ENCODE measurements around the gene SLX4IP. TPM values are rescaled to one million over a fixed set of nuclear protein-coding genes. Genes with fewer than 3 reads are reported as not detected.
A peak's percentile ranks its signal among the peaks of the same experiment; 100 is the strongest.

Gene SLX4IP
- total RNA-seq, 1 experiment from 2014 or later: 11.1 TPM

DNA sequence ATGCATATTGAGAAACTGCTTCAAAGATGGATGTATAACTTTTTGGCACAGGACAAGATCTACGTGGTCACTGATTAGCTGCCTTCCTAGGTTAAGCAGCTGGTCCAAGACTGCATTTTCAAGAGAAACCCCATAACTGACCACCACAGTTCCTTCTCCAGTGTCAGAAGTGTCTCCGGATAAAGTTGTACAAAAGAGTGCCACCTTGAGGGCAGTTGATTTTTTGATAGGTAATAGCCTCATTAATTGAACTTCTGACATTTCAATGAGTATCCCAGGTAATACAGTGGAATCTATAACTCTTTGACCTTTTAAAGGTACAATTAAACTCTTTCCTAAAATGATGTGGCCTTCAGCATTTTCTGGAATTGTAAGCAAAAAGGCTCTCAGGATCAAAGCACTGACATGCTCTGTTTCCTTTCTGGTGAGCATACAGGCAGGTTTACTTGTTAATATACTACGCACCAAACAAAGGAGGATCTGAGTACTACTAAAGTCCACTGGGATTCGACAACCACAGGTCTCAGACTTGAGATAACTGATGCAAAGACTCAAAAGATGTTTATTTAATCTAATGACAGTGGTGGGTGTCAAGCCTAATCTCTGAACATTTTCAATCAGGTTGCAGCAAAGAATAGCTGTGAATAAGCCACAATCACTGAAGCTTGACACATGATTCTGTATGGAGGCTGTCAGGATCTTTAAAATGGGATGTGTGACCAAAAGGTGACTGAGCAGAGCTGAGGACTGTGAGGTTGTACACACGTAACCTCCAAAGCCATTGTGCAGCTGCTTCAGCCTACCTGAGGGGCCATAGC, 22.3 kb upstream of the SLX4IP start:
- BruUV-seq (replicated peaks): no TSS peak
- H3K9me2 ChIP-seq (ENCODE audit: insufficient read depth): no peaks in the 10 kb centered on the region
- ChIA-PET POLR2A (no interaction called here), CTCF (no interaction called here), RAD21 (ENCODE audit: low non-redundant PET in 1 of 2, low total read pairs in 2 of 2, uncharacterized antibody in 2 of 2, unreplicated experiment in 2 of 2) (no interaction called here)
- TF ChIP-seq, protein P1, sequence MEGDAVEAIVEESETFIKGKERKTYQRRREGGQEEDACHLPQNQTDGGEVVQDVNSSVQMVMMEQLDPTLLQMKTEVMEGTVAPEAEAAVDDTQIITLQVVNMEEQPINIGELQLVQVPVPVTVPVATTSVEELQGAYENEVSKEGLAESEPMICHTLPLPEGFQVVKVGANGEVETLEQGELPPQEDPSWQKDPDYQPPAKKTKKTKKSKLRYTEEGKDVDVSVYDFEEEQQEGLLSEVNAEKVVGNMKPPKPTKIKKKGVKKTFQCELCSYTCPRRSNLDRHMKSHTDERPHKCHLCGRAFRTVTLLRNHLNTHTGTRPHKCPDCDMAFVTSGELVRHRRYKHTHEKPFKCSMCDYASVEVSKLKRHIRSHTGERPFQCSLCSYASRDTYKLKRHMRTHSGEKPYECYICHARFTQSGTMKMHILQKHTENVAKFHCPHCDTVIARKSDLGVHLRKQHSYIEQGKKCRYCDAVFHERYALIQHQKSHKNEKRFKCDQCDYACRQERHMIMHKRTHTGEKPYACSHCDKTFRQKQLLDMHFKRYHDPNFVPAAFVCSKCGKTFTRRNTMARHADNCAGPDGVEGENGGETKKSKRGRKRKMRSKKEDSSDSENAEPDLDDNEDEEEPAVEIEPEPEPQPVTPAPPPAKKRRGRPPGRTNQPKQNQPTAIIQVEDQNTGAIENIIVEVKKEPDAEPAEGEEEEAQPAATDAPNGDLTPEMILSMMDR (IDR thresholded peaks at IDR 0.05 in 2 of 3, conservative IDR thresholded peaks at IDR 0.05 in 1 of 3; ENCODE audit: borderline replicate concordance in 1 of 3, insufficient read depth in 1 of 3, low read depth in 2 of 3, low read length in 2 of 3): peak in 2 of 3 experiments; percentile 29 to 40; a peak in 3 of 6 replicates
- TF ChIP-seq JUND (IDR thresholded peaks at IDR 0.05) (no peak), RAD21 (IDR thresholded peaks at IDR 0.05; ENCODE audit: low read depth) (0 out of 2 replicates have a peak, but pooled peaks have one; percentile 22)
- TF ChIP-seq, protein P2, sequence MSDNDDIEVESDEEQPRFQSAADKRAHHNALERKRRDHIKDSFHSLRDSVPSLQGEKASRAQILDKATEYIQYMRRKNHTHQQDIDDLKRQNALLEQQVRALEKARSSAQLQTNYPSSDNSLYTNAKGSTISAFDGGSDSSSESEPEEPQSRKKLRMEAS (IDR thresholded peaks at IDR 0.05): no peak
- H3K36me3 ChIP-seq (ENCODE audit: control insufficient read depth in 1 of 2, insufficient read depth in 2 of 2, low read length in 2 of 2): peaks cover 4% of the 10 kb centered on the region in 2 experiments; a peak in 2 of 4 replicates
- H4K20me1 ChIP-seq (ENCODE audit: insufficient read depth): 0 out of 2 replicates have a peak, but pooled peaks cover 2% of the 10 kb centered on the region
- ATAC-seq: peak; percentile 57; the same call in 1 of the 2 replicates
- no peak overlapping the region for H3K27ac ChIP-seq (ENCODE audit: low read depth, low read length)
- no peaks in the 10 kb centered on the region for H3K9me3 ChIP-seq (ENCODE audit: control insufficient read depth in 1 of 2, insufficient read depth in 1 of 2, low read depth in 1 of 2, low read length in 2 of 2)
- no peak overlapping the region for H3K4me3 ChIP-seq (replicated peaks in 1 of 2; ENCODE audit: low read depth in 1 of 2, low read length in 2 of 2)
- H3K79me2 ChIP-seq (ENCODE audit: insufficient read depth, low read length): peaks cover 32% of the 10 kb centered on the region
- intact Hi-C loops (cut with micrococcal nuclease): loop anchor here (5.0 kb wide), 1 partner anchor 435 kb away; no protein-coding TSS in a partner anchor
- no peak overlapping the region for H3K9ac ChIP-seq (ENCODE audit: low read length)
- no peak for DNase-seq (ENCODE audit: low read depth, low spot score)
- no peak overlapping the region for H3K4me2 ChIP-seq (ENCODE audit: low read length)
- no peaks in the 10 kb centered on the region for H3K27me3 ChIP-seq (ENCODE audit: insufficient read depth, low read length)
- H2AFZ ChIP-seq (ENCODE audit: low read depth, low read length, poor library complexity, severe bottlenecking): no peak overlapping the region
- peaks cover 8 to 13% of the 10 kb centered on the region in 2 experiments; a peak in 3 of 4 replicates for H3K4me1 ChIP-seq (ENCODE audit: control insufficient read depth in 1 of 2, insufficient read depth in 2 of 2, low read length in 2 of 2)

All from HCT116 (cell line).